Measurements from ENCODE around the gene YWHAG.
"Not testable (repeated sequence)": the region's sequence is repeated elsewhere in the genome, so short reads cannot be mapped to it uniquely, and the experiment has no call there.

The YWHAG gene

GRCh38 chr7:76347710-76348109 lies 11.1 kb downstream of the YWHAG start:
- DNase-seq (ENCODE audit: low read depth) = no peak

GRCh38 chr7:76346778-76347177 lies 12.0 kb downstream of the YWHAG start:
- no peak for DNase-seq (ENCODE audit: low read depth)

- DNase-seq (ENCODE audit: low read depth) = no peak
Observed at GRCh38 chr7:76346097-76346496, 12.7 kb downstream of the YWHAG start.

DNA sequence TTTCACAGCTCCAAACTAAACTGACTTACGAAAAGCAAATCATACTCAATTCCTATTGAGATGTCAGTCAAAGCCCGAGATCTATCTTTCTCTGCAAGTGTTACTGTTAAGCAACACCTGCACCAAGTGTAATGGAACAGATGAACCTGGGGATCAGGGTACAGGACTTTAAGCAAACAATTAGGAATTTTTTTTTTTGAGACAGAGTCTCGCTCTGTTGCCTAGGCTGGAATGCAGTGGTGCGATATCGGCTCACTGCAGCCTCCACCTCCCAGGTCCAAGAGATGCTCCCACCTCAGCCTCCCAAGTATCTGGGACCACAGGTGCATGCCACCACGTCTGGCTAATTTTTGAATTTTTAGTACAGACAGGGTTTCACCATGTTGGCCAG lies 14.9 kb downstream of the YWHAG start:
- no peak for DNase-seq (ENCODE audit: low read depth)

GRCh38 chr7:76343294-76343930 lies 15.4 kb downstream of the YWHAG start:
- DNase-seq (ENCODE audit: low read depth) = no peak

- no peak for DNase-seq (ENCODE audit: low read depth)
Observed at GRCh38 chr7:76342222-76342621, 16.6 kb downstream of the YWHAG start.

- peak; percentile 86 for DNase-seq (ENCODE audit: low read depth)
Observed at GRCh38 chr7:76340617-76341131, 18.1 kb downstream of the YWHAG start.

DNA sequence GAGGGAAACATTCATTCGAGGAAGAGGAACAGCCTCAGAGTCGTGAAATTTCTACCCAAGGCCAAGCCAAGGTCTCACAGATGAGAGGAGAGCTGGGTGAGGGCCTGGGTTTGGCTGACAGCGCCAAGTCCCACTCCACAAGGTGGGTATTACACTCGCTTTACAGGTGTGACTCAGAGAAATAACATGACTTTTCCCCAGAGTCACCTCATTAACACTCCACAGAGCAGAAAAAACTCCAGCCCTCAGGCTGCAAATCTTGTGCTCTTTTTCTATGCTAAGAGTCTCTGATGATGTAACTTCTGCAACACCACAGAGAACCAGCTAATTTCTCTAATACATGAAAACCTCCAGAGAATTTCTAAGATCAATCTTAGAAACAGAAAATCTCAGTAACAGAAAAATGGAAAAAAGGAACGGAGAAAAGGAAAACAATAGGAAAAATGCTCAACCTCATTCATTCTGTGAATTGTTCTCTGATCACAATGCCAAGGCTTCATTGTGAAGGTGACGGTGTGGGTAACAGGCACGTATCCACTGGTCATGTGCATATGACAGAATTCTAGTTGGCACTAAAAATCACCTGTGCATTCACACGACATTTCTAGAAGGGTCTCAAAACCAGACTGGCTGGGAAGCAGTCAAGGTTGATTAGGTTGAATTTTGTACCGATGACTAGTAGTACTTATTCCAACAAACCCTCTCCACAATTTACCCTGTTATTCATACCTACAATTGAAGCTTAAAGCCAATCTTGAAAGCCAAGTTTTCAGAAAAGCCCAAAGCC lies 20.3 kb downstream of the YWHAG start:
- no peak for DNase-seq (ENCODE audit: low read depth)

DNA sequence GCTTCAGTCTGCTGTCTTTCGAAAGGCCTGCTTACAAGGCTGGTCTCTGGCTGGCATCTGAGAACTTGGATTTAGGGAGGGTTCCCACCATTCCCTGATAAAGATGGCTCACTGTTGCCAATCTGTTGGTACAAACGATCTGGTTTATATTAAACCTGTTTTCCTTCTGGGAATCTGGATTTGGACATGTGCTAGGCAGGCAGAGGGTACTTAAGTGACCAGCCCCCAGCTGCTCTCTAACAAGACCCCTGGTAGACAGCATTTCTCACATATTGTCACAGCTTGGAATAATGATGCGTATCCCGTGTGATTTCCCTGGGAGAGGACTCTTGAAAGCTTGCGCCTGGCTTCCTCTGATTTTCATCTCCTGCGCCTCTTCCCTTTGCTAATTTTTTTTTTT lies 21.6 kb downstream of the YWHAG start:
- DNase-seq (ENCODE audit: low read depth) = no peak

DNA sequence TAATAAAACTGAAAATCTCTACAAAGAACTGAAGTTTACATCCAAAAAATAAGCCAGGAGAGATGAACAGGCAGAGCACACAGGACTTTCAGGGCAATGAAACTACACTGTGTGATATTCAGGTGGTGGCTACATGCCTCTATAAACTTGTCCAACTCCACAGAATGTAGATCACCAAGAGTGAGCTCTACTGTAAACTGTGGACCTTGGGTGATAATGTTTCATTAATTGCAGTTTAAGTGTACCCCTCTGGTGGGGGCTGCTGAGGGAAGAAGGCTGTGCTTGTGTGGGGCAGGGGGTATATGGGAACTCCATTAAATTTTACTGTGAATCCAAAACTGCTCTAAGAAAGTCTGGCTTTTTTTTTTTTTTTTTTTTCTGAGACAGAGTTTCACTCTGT lies 22.7 kb downstream of the YWHAG start:
- no peak for DNase-seq (ENCODE audit: low read depth)

DNA sequence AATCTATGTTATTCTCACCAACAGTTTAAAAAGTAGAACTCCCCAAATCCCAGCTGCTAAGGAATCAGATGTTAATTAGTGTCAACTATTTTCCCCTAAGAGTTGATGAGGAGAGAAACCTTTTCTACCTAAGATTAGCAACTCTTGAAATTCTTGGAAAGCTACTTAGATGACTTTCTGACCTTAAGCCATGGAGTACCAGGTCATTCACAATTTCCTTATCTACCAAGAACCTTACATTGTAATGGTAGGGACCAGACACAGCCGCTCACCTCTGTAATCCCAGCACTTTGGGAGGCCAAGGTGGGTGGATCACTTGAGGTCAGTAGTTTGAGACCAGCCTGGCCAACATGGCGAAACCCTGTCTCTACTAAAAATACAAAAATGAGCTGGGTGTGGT lies 23.4 kb downstream of the YWHAG start:
- not testable (repeated sequence) for DNase-seq (ENCODE audit: low read depth)

DNA sequence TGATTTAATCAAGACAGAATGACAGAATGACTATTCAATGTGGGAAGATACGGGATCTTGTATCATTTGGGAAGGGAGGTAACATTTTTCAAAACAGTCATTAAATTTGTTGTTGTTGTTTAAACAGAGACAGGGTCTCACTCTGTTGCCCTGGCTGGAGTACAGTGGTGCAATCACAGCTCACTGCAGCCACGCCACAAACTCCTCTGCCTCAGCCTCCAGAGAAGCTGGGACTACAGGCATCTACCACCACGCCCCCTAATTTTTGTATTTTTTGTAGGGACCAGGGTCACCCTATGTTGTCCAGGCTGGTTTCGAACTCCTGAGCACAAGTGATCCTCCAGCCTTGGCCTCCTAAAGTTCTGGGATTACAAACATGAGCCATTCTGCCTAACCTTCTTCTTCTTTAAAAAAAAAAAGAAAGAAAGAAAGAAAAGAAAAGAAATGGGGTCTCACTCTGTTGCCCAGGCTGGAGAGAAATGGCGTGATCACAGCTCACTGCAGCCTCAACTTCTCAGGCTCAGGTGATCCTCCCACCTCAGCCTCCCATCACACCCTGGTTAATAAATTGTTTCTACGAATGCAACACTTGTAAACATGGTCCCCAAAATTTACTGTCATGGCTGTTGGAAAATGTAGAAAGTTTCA lies 24.3 kb downstream of the YWHAG start:
- DNase-seq (ENCODE audit: low read depth) = no peak

DNA sequence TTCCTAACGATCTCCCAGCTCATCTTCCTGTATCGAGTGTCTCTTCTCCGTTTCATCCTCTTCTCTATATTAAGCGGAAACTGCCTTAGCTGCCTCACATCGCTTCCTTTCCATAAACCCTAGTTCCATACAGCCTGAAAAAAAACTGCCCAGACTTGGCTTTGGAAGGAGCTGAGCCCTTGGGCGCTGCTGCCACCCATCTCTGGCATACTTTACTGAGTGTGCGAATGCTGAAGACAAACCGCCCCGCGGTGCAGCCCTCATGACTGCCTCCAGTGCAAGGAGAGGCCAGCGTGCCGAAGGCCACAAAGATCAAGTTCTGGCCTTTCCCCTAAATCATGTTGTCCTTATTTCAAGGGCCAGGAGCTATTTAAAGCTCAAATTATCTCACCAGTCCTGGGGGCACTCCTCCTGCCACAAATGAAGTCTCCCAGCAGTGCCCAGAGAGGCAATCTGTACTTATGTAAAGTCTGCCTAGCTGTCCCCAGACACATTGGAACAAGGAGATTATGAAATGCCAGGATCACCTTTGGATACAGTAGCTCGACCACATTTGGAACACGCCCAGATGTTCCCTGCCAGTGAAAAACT lies 25.2 kb downstream of the YWHAG start:
- peak; percentile 49 for DNase-seq (ENCODE audit: low read depth)

DNA sequence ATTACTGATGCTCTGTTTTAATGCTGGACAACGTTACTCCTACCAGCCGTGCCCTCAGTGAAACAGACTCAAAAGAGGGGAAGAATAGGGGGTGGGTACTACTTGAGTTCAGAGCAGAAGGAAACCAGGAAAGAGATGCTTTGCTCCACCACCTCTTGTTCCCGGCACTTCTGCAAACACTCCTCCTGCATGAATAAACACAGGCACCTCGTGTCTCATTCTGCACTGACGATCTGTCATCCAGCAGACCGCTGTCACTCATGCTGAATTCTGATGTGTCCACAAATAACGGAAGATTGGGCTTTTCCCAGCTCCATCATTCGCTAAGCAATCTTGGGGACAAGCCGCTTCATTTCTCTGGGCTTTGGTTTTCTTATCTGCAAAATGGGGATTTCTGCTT lies 26.7 kb downstream of the YWHAG start:
- no peak for DNase-seq (ENCODE audit: low read depth)

DNA sequence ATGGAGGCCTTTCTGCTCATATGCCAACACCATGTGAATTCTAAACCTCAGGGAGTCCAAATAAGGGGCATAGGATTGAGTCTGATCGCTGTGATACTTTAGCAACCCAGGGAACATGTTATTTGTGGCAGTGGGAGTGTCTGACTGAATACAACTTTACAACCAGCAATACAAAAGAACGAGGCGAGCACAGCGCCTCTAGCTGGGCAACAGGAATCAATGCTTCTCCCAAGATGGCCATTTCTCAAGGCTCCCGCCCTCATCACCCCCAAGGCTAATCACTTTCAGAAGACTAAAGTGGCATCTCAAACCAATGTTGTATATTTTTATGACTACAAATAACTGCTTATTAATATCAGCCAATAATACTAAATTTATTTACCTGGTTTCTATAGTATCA lies 28.1 kb downstream of the YWHAG start:
- DNase-seq (ENCODE audit: low read depth) = no peak

DNA sequence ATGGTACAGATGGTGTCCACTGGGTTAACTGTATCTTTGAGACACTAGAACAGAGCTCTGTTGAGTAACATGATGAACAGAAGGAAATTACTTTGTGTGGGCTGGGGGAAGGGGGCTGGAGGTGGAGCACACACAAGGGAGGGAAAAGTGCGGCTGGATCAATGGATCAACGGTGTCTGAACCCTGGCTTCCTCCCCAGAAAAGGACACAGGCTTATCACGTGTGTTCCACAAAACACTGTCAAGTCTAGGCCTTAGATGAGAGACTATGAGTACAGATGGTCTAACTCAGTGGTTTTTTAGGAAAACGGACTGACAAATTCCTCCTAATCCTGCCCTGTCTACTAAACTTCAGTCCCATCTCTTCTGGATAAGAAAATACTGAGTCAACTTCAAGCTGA lies 28.5 kb downstream of the YWHAG start:
- no peak for DNase-seq (ENCODE audit: low read depth)

DNA sequence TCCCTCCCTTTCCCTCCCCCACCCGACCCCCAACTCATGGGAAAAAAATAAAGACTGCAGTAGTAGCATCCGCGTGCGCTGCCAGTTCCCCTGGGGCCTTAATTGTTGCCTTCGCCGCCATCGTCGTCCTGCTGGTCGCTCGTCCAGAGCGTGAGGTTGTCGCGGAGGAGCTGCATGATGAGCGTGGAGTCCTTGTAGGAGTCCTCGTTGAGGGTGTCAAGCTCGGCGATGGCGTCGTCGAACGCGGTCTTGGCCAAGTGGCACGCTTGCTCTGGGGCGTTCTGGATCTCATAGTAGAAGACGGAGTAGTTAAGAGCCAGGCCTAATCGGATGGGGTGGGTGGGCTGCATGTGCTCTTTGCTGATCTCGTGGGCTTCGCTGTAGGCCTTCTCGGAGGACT lies 29.3 kb downstream of the YWHAG start:
- DNase-seq (ENCODE audit: low read depth) = no peak

DNA sequence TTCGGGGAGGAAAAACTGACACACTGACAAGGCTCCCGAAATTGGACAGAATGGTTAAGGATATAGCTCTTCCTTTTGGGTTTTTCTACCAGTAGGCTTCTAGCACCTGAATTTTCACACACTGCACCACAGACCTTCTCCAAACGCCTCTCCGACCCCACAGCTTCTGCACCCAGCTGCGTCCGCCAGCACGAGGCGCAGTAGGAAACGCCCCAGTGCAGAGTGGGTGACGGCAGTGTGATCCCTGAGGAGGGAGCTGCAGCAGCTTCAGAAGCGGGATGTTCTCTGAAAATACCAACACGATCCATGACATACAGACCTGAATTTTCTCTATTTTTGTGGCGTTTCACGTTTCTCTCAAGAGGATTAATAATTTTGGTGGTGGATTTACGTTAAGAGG lies 30.4 kb downstream of the YWHAG start:
- no peak for DNase-seq (ENCODE audit: low read depth)

DNA sequence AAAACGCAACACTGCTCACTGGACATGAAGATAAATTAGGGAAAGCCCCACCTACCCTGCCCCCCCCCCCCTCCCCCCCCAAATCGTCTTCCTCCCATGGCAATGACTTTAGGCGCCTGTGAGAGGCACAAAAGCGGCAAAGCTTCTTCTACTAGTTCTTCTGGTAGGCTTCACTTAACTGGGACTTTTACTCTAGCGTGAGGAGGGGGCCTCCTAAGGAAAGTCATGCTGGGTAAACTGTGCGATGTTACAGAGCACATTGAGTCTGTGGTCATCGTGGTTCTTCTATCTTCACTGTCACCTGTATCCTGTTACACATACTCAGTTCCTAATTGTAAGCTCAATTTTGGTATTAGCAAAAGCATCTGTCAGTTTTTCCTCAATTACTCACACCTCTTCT lies 31.2 kb downstream of the YWHAG start:
- no peak for DNase-seq (ENCODE audit: low read depth)

DNA sequence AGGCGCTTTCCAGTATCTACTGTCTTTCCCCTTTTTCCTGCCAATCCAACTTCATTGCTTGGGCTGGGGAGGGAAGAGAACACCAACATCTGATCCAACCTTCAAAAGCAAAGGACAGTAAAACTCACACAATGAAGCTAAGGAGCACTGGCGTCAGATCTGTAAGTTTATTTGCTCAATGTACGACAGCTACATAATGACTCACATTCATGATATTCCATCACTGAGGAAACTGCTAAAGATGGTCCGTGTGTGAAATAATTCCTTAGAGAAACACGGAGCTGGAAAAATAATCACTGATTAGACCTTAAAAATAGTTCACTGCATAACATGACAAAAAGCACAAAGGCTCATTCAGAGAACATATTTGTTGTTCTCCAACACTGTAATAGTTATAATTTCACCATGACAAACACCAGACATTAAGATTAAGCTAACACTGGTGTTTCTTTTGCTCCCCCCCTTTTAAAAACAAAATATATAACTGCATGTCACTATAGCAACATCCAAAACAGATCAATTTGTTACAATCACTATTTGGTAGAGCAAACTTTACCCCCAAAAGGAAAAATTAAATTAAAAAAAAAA lies 32.1 kb downstream of the YWHAG start:
- DNase-seq (ENCODE audit: low read depth) = peak; percentile 65

- DNase-seq (ENCODE audit: low read depth) = no peak
Observed at GRCh38 chr7:76325811-76326210, 33.0 kb downstream of the YWHAG start.

- DNase-seq (ENCODE audit: low read depth) = no peak
Observed at GRCh38 chr7:76325092-76325491, 33.7 kb downstream of the YWHAG start.

Data from fibroblast of gingiva (primary cell).